ENCODE results near the gene TPST1. TPM values are rescaled to one million over a fixed set of nuclear protein-coding genes. Genes with fewer than 3 reads are reported as not detected.
"Not testable (repeated sequence)": the region's sequence is repeated elsewhere in the genome, so short reads cannot be mapped to it uniquely, and the experiment has no call there.

The TPST1 gene
- total RNA-seq, 4 donors from 2014 or later, result 5.4 to 58.6 (median 12.5) TPM

DNA sequence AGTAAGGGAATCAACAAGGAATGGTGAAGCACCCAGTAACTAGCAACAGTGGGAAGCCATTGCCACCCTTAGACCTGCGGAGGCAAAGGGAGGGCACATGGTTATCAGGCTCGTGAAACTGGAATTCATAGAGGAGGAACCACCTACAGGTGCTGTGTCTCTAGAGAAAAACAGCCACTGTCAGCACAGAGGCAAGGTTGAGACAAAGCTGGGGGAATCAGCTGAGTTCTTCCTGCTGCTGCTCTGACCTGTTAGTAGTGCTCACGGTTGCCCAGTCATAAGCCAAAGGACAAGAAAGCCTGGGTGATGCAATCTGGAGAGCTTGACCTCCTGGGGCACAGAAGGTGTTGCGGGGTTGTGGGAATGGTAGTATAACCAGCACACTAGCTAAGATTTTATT is 110.1 kb downstream of the TPST1 start:
- Histone ChIP-seq H3K27me3 (no peaks in the 10 kb centered on the region), H3K4me1 (no peaks in the 10 kb centered on the region), H3K9me3 (no peaks in the 10 kb centered on the region), H3K36me3 (no peaks in the 10 kb centered on the region), H3K27ac (no peak overlapping the region), H3K4me3 (no peak overlapping the region)
- DNase-seq, result no peak
- TF ChIP-seq POLR2A (IDR thresholded peaks at IDR 0.05), result no peak
- TF ChIP-seq, protein P1, sequence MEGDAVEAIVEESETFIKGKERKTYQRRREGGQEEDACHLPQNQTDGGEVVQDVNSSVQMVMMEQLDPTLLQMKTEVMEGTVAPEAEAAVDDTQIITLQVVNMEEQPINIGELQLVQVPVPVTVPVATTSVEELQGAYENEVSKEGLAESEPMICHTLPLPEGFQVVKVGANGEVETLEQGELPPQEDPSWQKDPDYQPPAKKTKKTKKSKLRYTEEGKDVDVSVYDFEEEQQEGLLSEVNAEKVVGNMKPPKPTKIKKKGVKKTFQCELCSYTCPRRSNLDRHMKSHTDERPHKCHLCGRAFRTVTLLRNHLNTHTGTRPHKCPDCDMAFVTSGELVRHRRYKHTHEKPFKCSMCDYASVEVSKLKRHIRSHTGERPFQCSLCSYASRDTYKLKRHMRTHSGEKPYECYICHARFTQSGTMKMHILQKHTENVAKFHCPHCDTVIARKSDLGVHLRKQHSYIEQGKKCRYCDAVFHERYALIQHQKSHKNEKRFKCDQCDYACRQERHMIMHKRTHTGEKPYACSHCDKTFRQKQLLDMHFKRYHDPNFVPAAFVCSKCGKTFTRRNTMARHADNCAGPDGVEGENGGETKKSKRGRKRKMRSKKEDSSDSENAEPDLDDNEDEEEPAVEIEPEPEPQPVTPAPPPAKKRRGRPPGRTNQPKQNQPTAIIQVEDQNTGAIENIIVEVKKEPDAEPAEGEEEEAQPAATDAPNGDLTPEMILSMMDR (IDR thresholded peaks at IDR 0.05), result no peak

DNA sequence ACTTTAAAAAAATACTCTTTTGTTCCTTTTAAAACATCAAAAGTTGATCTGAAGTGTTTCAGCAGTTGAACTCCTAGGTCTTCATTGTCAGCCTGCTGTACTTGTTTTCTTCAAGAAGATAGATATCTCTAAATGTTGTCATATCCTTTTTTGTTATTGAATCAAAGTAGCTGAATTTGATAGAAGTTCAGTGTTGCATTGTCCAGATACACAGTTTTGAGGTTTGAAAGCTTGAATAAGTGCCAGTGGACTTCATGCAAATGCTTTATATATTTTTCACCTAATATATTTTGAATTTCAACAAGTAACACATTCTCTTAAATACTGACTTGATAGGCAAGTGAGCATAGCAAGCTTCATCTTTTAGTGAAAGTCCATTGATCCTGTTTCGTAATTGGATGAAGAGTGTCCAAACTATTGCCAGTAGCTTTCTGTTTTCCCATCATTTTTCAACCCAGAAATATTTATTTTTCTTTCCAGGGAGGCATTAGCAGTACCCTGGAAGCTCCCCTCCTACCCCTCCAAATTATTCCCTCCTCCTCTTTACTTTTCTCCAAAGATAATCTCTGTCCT is 114.4 kb downstream of the TPST1 start:
- TF ChIP-seq, protein P1 (IDR thresholded peaks at IDR 0.05), result no peak
- TF ChIP-seq POLR2A (IDR thresholded peaks at IDR 0.05), result no peak
- Histone ChIP-seq H3K27me3 (no peaks in the 10 kb centered on the region), H3K4me1 (no peaks in the 10 kb centered on the region), H3K9me3 (no peaks in the 10 kb centered on the region), H3K4me3 (no peak overlapping the region), H3K36me3 (no peaks in the 10 kb centered on the region), H3K27ac (no peak overlapping the region)
- DNase-seq, result no peak

DNA sequence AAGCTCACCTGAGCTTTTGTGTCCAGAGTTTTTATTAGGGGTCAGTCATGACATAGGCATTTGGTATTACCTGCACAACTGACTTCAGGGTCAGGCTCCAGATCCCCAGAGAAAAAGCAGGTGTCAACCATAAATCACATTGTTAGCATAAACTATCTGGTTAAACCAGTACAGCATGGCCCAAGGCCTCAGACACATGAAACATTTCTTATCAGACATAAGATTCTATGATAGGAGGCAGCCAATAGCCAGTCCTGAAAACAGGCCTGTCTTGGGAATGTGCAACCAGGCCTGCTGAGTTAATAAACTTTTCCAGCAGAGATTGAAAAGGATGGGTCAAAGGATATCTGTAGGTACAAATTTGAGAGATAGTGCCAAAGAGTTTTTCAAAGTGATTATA is 116.1 kb downstream of the TPST1 start:
- Histone ChIP-seq H3K27ac (no peak overlapping the region), H3K27me3 (no peaks in the 10 kb centered on the region), H3K36me3 (no peaks in the 10 kb centered on the region), H3K4me3 (no peak overlapping the region), H3K4me1 (peaks cover 0 to 2% (median 0%) of the 10 kb centered on the region in 4 donors), H3K9me3 (no peaks in the 10 kb centered on the region)
- TF ChIP-seq POLR2A (IDR thresholded peaks at IDR 0.05), result no peak
- TF ChIP-seq, protein P1 (IDR thresholded peaks at IDR 0.05), result no peak
- DNase-seq, result no peak

DNA sequence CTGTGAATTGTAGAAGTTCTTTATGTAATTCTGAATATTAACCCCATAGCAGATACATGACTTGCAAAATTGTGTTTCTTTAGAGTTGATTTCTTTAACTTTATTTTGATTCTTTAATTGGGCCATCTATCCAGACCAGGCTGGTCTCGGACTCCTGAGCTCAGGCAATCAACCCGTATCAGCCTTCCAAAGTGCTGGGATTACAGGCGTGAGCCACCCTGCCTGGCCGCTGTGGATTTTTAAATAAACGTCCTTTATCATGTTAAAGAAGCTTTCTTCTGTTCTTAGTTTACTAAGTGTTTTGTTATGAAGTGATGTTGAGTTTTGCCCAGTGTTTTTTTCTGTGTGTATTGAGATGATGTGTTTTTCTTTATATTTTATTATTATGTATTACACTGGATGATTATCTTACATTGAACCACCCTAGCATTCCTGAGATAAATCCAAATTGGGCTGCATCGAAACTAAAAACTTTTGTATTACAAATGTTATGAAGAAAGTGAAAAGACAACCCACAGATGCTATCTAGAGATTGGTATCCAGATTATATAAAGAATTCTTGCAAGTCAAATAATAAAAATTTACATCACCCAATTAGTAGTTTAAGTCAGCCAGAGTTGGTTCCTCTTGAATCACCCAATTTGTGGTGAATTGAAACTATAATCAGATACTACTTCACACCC is 118.1 kb downstream of the TPST1 start:
- Histone ChIP-seq H3K27ac (no peak overlapping the region), H3K4me3 (no peak overlapping the region), H3K4me1 (peaks cover 0 to 8% (median 0%) of the 10 kb centered on the region in 4 donors), H3K36me3 (no peaks in the 10 kb centered on the region), H3K9me3 (no peaks in the 10 kb centered on the region), H3K27me3 (no peaks in the 10 kb centered on the region)
- DNase-seq, result no peak
- TF ChIP-seq, protein P1 (IDR thresholded peaks at IDR 0.05), result no peak
- no peak for TF ChIP-seq POLR2A (IDR thresholded peaks at IDR 0.05)

DNA sequence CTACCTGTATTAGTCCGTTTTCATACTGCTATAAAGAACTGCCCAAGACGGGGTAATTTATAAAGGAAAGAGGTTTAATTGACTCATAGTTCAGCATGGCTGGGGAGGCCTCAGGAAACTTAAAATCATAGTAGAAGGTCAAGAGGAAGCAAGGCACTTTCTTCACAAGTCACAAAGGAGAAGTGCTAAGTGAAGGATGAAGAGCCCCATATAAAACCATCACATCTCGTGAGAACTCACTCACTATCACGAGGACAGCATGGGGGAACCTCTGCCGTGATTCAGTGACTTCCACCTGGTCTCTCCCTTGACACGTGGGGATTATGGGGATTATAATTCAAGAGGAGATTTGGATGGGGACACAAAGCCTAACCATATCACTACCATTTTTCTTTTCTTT is 119.9 kb downstream of the TPST1 start:
- not testable (repeated sequence) for H3K4me3 ChIP-seq, H3K4me1 ChIP-seq, H3K9me3 ChIP-seq, H3K27ac ChIP-seq, DNase-seq, H3K27me3 ChIP-seq, H3K36me3 ChIP-seq

DNA sequence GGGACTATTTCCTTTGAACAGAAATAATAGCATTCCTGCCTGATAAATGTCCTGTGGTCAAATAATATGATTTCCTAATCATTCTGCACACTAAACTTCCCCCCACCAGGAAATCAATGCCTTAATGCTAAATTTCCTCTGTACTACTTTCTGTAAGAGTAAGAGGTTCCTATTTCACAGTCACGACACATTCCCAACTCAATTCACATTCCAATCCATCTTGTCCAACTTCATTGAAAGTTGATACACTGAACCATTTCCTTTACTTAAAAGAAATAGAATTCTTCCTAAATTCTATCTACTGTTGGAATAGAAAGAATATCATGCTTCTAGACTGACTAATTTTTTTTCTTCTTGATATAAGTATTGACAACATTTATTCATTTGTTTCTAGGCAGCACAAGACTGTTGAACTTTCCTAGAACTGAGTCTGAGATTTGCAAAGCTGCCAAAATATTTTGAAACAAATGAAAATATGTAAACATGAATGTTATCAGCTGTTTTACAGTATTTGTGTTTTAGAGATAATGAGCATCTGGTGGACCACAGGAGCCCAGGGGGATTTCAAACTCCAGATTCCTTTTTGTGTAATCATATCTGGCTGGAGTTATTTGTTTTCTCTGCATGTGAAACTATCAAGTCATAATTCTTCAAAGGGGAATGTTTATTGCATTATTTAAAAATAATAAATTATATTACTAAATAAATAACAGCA is 121.5 kb downstream of the TPST1 start:
- DNase-seq, result no peak
- Histone ChIP-seq H3K27ac (no peak overlapping the region), H3K9me3 (no peaks in the 10 kb centered on the region), H3K4me1 (peaks cover 0 to 8% (median 0%) of the 10 kb centered on the region in 4 donors), H3K27me3 (no peaks in the 10 kb centered on the region), H3K36me3 (no peaks in the 10 kb centered on the region), H3K4me3 (no peak overlapping the region)
- no peak for TF ChIP-seq POLR2A (IDR thresholded peaks at IDR 0.05)
- TF ChIP-seq, protein P1 (IDR thresholded peaks at IDR 0.05), result no peak

Measured in Peyer's patch (tissue), 4 donors.